Stimulated activated CD4-positive, alpha-beta T cell treated with anti-CD3 and anti-CD28 coated beads, Interleukin-1b, Interleukin-23, amount 100 ng/mL, for 1 hour (primary cell): Measurements from ENCODE around the gene CFAP46.
"Not testable (repeated sequence)": the region's sequence is repeated elsewhere in the genome, so short reads cannot be mapped to it uniquely, and the experiment has no call there.

Experiments used
- DNase-seq, 2 donors: peaks; one replicate each; pipeline ENCODE4 v3.0.0-alpha.2; 2020; ENCODE audit warnings: low read depth in 2 of 2

CFAP46 gene

DNA sequence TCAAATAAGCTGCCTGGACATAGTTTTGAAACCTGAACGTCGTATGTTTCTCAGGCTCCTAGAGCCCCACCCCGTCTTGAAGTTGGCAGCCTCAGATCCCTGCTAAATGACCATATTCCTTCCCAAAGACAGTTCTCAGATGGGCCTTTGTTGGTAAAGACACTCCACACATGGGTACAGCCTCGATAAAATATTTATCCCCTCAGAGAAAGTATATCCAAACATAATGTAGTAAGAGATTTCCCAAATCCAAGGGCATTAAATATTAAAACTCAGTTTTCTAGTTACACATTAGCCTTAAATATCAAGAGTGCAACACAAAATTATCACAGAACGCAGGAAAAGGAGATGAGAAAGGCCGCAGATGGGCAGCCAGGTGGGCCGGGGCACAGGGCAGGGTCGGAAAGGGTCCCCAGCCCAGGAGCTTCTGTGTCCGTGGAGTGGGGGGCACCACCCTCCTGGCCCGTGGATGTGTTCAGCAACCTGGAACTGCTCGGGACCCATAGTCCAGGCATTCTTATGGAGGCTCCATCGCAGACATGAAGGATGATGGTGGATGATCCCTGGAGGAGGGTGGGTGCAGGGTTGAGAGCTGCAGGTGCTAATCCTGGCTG, 1.5 kb upstream of the CFAP46 start:
- no peak for DNase-seq

DNA sequence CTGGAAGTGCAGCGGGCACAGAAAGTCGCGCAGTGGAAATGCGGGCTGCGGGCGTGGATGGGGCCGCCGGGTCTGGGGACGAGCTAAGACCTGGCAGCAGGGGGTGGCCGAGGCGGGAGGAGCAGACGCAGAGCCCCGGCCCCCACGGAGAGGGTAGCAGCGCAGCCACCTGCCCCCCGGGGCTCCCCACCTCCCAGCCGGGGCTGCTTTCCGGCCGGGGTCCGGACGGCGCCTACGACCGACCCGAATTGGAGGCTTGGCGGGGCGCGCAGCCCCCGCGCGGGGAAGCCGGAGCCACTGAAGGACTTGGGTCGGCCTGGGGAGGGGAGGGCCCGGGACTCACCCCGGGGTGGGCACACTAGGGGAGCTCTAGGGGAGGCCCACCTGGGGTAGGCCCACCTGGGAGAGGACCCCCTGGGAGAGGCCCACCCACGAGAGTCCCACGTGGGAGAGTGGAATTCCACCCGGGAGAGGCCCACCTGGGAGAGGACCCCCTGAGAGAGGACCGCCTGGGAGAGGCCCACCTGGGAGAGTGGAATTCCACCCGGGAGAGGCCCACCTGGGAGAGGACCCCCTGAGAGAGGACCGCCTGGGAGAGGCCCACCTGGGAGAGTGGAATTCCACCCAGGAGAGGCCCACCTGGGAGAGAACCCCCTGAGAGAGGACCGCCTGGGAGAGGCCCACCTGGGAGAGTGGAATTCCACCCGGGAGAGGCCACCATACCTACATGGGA, 854 bp upstream of the CFAP46 start:
- no peak for DNase-seq

DNA sequence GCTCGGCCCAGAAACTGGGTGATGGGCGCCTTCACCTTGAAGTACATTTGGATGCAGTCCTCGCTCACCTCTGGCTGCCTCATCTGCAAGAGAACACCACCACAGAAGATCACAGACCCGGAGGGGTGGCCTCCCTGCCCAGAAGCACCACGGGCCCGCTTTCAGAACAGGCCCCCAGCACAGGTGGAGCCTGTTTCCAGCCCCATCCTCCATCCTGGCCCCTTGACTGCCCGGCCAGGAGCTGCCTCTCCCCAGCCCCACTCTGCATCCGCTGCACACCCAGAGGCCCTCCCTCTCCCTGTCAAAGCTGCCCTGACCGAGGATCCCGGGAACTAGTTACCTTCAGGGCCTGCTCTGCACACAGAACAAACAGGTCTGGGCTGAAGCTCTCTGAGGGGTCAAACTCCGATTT, 724 bp downstream of the CFAP46 start:
- DNase-seq, result no peak

DNA sequence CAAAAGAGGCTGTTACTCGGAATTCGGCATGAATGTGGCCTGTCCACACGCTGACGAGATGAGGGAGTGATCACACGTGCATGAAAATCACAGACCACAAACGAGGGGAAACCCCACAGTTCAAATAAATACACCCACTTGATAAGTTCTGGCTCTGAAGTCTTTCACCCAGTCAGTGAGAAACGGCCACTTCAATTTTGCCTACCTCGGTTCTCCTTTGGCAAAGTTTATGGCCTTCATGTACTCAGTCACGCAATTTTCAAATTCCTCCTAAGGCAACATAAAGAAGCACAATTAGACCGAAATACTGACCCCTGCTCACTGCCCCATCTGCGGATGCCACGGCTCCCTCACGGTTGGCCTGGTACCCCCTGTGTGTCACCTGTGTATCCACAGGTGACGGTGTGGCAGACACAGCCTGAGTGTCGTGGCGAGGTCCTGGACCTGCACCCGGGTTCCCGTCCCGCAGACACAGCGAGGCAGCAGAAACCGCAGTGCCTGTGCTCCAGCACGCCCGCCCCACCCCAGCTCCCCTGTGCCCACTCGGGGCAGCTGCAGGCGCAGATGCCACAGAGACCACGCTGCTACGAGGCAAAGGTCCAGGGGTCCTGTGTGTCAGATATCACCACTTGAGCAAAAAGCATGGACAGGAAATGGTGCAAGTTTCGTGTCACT, 1.4 kb downstream of the CFAP46 start:
- no peak for DNase-seq

DNA sequence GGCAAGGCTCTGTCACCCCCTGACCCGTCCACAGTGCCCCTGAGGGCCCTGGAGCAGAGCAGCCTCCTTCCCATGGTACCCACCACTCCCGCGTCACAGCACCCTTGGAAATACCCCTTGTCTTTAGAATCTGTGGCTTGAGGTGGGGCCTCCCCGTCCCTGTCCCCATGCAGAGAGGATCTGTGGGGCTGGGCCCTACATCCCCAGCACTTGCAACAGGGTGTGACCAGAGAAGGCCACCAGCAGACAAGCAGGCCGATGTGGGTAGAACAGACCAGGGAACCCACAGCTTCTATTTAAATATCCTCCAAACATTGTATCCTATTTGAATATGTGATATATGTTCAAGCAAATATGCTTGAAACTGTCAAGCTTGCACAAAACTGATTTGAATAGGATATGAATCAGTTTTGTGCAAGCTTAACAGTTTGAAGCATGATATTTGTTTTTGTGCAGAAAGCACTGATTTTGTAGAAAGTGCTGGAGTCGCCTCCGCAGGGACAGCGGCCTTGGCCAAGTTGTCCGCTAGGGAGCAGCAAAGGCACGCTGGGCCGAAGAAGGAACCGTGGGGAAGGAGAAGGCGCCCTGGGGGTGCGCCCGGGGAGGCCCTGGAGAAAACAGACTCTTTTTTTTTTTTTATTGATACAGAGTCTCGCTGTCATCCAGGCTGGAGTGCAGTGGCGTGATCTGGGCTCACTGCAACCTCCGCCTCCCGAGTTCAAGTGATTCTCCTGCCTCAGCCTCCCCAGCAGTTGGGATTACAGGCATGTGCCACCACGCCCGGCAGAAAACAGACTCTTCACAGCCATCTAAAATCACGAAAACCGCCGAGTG, 2.2 kb downstream of the CFAP46 start:
- DNase-seq, result no peak

DNA sequence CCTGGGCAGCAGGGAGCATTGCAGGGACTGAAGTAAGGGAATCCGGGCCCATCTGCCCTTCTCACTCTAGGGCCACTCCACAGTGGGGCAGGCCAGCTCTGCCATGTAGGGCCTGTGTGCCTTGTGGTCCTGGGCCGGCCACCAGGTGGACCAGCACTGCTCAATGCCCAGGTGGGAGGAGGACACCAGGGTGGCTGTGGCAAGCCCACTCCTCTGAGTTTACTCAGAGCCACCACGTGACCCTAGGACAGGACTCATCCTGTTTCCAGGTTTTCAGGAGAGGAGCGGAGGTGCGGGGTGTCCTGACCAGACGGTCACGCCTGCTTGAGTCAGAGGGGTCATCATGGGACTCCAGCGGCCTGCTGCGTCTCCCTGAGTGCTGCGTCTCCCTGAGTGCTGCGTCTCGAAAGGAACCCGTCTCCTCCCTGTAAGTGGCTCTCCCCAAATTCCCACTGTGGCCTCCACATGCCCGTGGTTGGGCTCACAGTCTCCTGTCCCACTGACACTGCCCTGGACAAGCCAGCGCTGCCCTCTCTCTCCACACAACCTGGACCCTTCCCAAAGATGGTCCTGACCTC, 2.9 kb downstream of the CFAP46 start:
- DNase-seq, result no peak

DNA sequence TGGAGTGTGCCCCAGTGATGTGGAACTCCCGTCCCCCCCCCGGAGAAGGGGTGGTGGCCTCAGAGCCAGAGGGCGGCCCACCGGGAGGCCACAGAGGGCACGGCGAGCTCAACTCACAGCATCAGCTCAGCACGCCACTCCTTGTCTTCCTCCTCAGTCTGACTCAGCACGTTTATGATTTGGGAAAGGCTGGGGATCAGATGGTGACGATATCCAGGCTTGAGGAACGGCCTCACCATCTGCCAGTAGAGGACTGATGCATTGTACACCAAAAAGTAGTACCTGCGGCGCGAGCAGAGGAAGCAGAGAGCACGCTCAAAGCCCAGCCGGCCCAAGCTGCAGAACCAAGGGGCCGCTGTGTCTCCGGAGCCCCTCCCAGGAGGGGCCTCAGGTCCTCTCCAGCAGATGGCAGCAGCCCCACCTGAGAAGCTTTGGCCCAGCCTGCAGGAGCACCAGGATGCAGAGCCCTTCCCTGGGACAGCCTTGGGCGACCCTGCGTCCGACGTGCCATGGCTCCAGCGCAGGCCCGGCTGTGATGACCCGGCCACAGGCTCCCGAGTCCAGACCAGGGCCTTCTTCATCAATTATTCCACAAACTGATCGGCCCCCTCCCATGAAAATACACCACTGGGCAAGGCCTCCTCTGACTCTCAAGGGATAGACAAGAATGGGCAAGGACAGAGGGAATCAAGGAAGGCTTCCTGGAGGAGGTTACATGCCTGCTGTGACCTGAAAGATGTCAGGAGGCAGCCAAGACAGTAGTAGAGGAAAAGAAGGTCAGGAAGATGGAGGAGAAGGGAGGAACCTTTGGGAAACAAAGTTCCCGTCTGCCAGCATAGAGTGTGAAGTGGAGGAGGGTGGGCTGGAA, 3.7 kb downstream of the CFAP46 start:
- DNase-seq, result no peak

DNA sequence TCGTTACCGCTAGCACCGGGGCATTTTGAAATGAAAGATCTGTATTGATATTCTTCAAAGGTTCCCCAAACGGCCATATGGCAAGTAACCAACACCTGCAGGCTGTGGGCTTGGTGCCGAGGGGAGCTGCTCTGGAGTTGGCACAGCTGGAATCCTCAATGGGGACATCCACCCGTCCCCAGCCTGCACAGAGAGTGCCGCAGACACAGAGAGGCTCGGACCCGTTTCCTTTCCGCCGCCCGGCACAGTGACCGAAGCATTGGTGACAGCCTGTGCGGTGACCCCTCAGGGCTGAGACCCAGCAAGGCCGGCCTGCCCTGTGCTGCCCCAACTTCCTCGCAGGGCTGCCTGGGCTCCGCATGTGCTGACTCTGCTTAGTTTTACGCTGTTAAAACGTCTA, 4.5 kb downstream of the CFAP46 start:
- DNase-seq, result no peak

DNA sequence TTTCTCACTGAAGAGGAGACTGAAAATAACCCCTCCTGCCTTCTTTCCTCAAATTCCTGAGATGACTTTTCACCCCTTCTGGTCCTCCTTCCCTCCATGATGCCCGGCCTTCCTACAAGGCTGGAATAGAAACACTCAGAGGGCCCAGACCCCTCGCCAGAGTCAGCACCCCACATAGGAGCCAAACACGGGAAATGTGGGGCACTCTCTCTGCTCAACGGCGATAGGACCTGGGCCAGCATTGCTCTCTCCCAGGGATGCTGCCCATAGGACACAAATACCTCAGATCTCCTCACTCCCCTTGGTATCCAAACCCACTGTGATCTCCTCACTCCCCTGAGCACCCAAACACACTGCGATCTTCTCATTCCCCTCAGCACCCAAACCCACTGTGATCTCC, 7.4 kb downstream of the CFAP46 start:
- no peak for DNase-seq

DNA sequence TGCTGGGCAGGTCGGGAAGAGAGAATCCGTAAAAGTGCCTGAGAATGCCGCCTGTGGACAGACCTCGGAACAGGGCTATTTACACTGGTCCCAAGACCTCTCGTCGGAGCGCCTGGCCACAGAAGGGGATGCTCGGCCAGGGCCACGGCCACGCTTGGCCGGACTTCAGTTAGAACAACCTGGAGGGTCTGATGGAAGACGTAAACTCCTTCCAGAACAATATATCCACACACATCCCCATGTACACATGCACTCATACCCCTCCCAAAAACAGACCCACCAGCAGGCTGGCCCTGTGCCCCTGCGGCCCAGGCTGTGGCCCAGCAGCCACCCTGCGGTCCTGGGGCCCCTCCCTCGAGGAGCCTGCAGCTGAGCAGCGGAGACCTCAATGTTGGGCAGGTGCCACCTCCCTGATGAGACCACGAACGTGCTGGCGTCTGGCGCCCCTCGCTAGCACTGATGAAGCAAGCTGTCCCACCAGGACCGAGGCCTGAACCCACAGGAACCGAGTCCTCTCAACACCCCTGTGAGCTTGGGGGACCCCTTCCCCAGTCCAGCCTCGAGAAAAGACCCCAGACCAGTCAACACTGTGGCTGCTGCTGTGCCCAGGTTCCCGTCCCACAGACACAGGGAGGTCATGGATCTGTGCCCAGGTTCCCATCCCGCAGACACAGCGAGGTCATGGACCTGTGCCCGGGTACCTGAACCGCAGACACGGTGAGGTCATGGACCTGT, 8.9 kb downstream of the CFAP46 start:
- no peak for DNase-seq

DNA sequence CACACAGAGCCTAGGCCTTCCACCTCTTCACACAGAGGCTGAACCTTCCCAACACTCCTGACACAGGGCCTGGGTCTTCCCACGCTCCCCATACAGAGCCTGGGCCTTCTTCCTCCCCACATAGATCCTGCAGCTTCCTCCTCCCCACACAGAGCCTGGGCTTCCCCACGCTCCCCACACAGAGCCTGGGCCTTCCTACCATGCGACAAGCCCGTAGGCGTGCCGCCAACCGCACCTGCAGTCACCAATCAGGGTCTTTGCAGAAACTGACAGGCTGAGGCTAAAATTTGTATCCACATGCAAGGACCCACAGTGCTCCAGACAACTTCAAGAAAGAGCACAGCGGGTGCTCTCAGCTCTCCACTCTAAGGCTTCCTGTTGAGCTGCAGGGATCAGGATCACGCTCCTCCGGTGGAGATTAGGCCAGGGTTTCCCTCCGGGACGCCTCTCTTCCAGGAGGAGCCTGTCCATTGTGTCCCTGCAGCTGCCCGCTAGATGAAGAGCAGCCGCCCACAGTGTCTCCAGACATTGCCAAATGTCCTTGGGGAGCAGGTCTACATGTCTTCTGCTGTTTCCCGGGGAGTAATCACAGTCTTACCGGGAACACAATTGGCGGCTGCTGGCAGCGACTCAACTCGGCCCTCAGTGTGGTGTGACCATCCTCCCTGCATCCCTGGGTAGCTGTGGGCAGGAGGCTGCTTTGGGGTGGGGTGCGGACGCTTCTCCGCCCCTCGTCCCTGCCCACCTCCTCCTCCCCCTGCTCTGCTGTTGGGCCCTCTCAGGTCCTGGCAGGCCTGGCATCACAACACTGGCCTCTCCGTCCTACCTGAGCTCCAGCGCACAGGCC, 9.7 kb downstream of the CFAP46 start:
- DNase-seq, result no peak

DNA sequence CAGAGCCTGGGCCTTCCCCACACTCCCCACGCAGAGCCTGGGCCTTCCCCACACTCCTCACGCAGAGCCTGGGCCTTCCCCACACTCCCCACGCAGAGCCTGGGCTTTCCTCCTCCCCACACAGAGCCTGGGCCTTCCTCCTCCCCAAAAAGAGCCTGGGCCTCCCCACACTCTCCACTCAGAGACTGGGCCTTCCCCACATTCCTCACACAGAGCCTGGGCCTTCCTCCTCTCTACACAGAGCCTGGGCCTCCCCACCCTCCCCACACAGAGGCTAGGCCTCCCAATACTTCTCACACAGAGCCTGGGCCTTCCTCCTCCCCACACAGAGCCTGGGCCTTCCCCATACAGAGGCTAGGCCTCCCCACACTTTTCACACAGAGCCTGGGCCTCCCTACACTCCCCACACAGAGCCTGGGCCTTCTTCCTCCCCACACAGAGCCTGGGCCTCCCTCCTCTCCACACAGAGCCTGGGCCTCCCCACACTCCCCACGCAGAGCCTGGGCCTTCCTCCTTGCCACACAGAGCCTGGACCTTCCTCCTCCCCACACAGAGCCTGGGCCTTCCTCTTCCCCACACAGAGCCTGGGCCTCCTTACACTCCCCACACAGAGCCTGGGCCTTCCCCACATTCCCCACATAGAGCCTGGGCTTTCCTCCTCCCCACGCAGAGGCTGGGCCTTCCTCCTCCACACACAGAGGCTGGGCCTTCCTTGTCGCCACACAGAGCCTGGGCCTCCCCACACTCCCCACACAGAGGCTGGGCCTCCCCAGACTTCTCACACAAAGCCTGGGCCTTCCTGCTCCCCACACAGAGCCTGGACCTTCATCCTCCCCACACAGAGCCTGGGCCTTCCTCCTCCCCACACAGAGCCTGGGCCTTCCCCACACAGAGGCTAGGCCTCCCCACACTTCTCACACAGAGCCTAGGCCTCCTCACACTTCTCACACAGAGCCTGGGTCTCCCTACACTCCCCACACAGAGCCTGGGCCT, 10.8 kb downstream of the CFAP46 start:
- not testable (repeated sequence) for DNase-seq

DNA sequence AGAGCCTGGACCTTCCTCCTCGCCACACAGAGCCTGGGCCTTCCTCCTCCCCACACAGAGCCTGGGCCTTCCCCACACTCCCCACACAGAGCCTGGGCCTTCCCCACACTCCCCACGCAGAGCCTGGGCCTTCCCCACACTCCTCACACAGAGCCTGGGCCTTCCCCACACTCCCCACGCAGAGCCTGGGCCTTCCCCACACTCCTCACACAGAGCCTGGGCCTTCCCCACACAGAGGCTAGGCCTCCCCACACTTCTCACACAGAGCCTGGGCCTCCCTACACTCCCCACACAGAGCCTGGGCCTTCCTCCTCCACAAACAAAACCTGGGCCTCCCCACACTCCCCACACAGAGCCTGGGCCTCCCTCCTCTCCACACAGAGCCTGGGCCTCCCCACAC, 11.7 kb downstream of the CFAP46 start:
- not testable (repeated sequence) for DNase-seq

DNA sequence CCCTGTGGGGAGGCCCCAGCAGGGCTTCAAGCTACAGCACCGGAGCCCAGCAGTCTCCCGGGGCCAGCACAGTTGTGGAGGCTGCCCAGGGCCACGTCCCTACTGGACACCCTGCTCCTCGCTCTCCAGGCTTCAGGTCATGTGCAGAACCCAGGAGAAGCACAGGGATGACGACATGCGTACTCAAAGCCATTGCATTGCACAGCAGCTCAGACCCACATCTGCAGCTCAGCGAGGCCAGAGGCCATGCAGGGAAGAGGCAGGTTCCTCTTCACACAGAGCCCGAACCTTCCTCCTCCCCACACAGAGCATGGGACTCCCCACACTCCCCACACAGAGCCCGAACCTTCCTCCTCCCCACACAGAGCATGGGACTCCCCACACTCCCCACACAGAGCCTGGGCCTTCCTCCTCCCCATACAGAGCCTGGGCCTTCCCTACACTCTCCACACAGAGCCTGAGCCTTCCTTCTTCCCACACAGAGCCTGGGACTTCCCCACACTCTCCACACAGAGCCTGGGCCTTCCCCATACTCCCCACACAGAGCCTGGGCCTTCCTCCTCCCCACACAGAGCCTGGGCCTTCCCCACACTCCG, 12.3 kb downstream of the CFAP46 start:
- no peak for DNase-seq

DNA sequence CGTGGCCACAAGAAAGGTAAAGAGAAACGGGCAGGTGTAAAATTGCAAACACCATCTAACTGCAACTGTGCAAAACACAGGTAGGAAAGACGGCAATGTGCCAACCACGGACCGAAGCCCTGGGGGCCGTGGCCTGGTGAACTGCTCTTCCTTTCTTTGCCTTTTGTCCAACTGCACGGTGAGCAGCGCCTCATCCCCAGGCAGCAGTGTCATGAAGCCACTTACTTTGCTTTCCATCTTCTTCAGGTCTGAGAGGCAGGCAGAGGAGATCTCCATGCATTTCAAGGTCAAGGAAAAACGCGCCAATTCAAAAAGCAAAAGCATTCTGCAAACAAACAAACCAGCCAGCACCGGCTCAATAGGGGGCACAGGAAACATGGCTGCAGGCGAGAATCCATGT, 12.9 kb downstream of the CFAP46 start:
- no peak for DNase-seq

DNA sequence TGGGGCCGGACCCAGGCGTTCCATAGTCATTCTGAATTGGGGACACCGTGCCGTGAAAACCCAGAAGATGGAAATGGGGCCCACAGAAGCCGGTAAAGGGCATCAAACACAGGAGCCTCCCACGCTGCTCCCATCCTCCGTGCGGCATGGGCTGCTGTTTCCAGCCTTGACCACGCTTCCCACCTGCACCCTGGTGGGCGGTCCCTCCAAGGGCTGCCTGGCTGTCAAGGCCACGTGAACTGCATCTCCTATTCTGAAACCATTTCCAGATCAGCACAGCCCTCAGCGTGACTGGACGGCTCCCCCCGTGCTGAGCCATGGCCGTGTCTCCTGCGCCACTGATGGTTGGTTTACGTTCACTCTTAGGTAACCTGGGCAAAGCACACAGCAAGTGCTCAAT, 14.1 kb downstream of the CFAP46 start:
- no peak for DNase-seq

DNA sequence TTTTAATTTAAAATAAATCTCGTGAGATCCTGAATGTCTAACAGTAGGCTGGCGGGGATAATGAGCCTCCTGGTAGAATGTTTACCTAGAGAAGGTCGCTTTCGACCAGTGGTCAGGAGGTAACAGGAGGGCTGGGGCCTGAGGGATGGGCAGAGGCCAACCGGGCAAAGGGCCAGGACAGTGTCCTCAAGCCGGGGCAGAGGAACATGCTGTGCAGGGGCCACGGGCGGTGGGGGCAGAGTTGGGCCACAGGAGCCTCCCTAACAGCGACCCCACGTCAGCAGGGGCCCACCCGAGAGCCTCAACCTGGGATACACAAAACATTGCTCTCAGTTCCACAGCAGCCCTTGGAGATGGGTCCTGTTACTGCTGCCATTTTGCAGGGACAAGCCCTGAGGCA, 14.5 kb downstream of the CFAP46 start:
- no peak for DNase-seq
